ENCODE results near the gene IFNA2. TPM values are rescaled to one million over a fixed set of nuclear protein-coding genes. Genes with fewer than 3 reads are reported as not detected.
"Not testable (repeated sequence)": the region's sequence is repeated elsewhere in the genome, so short reads cannot be mapped to it uniquely, and the experiment has no call there.

IFNA2 gene
- total RNA-seq: not detected

GRCh38 chr9:21385131-21385670, at the start of gene IFNA2:
TSS of gene IFNA2 (minus strand) at chr9:21385398. CDS start at chr9:21385329, 69 bp downstream.
- DNase-seq (ENCODE audit: low spot score) (no peak), ATAC-seq (ENCODE audit: insufficient number of reproducible peaks, low FRiP score, low read depth) (no peak)
- no peaks in the 10 kb centered on the region for H3K27me3 ChIP-seq (replicated peaks; ENCODE audit: insufficient read depth)
- TF ChIP-seq, protein P1, sequence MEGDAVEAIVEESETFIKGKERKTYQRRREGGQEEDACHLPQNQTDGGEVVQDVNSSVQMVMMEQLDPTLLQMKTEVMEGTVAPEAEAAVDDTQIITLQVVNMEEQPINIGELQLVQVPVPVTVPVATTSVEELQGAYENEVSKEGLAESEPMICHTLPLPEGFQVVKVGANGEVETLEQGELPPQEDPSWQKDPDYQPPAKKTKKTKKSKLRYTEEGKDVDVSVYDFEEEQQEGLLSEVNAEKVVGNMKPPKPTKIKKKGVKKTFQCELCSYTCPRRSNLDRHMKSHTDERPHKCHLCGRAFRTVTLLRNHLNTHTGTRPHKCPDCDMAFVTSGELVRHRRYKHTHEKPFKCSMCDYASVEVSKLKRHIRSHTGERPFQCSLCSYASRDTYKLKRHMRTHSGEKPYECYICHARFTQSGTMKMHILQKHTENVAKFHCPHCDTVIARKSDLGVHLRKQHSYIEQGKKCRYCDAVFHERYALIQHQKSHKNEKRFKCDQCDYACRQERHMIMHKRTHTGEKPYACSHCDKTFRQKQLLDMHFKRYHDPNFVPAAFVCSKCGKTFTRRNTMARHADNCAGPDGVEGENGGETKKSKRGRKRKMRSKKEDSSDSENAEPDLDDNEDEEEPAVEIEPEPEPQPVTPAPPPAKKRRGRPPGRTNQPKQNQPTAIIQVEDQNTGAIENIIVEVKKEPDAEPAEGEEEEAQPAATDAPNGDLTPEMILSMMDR (IDR thresholded peaks at IDR 0.05): no peak
- no peak within 1 kb of the TSS for H3K27ac ChIP-seq
- H3K36me3 ChIP-seq: no peaks in the 10 kb centered on the region
- H3K9me3 ChIP-seq: no peaks in the 10 kb centered on the region
- peaks cover 0 to 7% of the 10 kb centered on the region in 2 donors for H3K4me1 ChIP-seq (ENCODE audit: control insufficient read depth in 1 of 2, low read depth in 2 of 2)
- no peak within 1 kb of the TSS for H3K4me3 ChIP-seq

DNA sequence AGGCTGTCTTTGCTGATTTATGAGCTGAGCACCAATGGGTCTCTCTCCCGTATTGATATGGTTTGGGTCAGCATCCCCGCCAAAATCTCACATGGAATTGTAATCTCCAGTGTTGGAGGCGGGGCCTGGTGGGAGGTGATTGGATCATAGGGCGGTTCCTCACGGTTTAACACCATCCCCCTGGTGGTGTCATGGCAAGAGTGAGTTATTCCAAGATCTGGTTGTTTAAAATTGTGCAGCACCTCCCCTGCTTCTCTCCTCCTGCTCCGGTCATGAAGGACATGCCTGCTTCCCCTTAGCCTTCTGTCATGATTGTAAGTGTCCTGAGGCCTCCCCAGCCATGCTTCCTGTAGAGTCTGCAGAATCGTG, 49.8 kb upstream of the IFNA2 start:
- H3K4me3 ChIP-seq; ATAC-seq (ENCODE audit: insufficient number of reproducible peaks, low FRiP score, low read depth): not testable (repeated sequence)

GRCh38 chr9:21434202-21435014, 49.2 kb upstream of the IFNA2 start:
- H3K27ac ChIP-seq: no peak overlapping the region
- DNase-seq (ENCODE audit: low spot score): no peak
- H3K4me3 ChIP-seq: no peak overlapping the region
- TF ChIP-seq, protein P1 (IDR thresholded peaks at IDR 0.05): no peak
- H3K36me3 ChIP-seq: no peaks in the 10 kb centered on the region
- H3K27me3 ChIP-seq (replicated peaks; ENCODE audit: insufficient read depth): peaks cover 4% of the 10 kb centered on the region
- no peaks in the 10 kb centered on the region for H3K4me1 ChIP-seq (ENCODE audit: control insufficient read depth in 1 of 2, low read depth in 2 of 2)
- H3K9me3 ChIP-seq: no peaks in the 10 kb centered on the region
- no peak for ATAC-seq (ENCODE audit: insufficient number of reproducible peaks, low FRiP score, low read depth)

More for the DNA sequence above, 49.8 kb upstream of the IFNA2 start:
- not testable (repeated sequence) for H3K9me3 ChIP-seq; H3K36me3 ChIP-seq; H3K27me3 ChIP-seq (replicated peaks; ENCODE audit: insufficient read depth); H3K27ac ChIP-seq; DNase-seq (ENCODE audit: low spot score); H3K4me1 ChIP-seq (ENCODE audit: control insufficient read depth in 1 of 2, low read depth in 2 of 2)

DNA sequence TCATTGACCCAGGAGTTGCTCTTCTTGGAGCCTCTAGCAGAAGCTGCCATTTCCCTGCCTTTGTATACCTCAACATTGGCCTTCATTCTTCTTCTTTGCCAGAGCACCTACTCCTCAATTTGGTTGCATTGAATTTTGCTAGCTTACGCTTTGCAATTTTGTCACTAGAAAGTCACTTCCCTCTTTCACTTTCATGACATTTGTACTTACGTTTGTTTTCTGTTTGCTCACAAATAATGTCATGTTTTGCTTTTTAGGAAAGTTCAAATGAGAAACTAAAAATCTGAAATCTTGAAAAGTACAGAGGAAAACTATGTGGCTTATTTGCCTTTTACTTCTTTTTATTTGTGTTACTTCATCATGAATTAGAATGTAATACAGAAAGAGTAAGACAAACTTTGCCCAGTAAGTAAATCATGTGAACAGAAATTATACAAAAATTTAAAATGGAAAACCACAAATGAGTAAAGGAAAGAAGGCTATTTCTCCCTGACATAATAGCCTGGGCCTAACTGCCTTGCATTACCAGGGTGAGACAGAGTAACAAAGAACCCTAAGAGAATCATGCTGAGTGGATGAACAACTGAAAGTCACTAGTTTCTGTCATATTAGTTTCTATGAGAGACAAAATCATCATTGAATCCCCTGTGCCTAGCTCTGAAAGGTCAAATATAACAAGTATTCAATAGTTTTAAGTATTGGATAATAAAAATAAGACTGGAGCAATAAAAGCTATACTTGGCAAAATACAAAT, 47.7 kb upstream of the IFNA2 start:
- H3K4me1 ChIP-seq (ENCODE audit: control insufficient read depth in 1 of 2, low read depth in 2 of 2): no peaks in the 10 kb centered on the region
- no peaks in the 10 kb centered on the region for H3K9me3 ChIP-seq
- TF ChIP-seq, protein P1 (IDR thresholded peaks at IDR 0.05): no peak
- ATAC-seq (ENCODE audit: insufficient number of reproducible peaks, low FRiP score, low read depth) (no peak), DNase-seq (ENCODE audit: low spot score) (no peak)
- peaks cover 4% of the 10 kb centered on the region for H3K27me3 ChIP-seq (replicated peaks; ENCODE audit: insufficient read depth)
- no peak overlapping the region for H3K27ac ChIP-seq
- no peaks in the 10 kb centered on the region for H3K36me3 ChIP-seq
- H3K4me3 ChIP-seq: no peak overlapping the region

- Histone ChIP-seq H3K4me3 (no peak overlapping the region), H3K4me1 (ENCODE audit: control insufficient read depth in 1 of 2, low read depth in 2 of 2) (no peaks in the 10 kb centered on the region), H3K9me3 (no peaks in the 10 kb centered on the region), H3K27me3 (replicated peaks; ENCODE audit: insufficient read depth) (no peaks in the 10 kb centered on the region), H3K36me3 (no peaks in the 10 kb centered on the region), H3K27ac (no peak overlapping the region)
- ATAC-seq (ENCODE audit: insufficient number of reproducible peaks, low FRiP score, low read depth) (no peak), DNase-seq (ENCODE audit: low spot score) (no peak)
- TF ChIP-seq, protein P1 (IDR thresholded peaks at IDR 0.05): no peak
These were observed 44.0 kb upstream of the IFNA2 start for GRCh38 chr9:21429191-21429590.
